RPMI8226 (cell line): Measurements from ENCODE around the gene HAGHL.

Experiments
- DNase-seq: peaks from one replicate; pipeline ENCODE4 v3.0.0-alpha.2; 2015

The HAGHL gene, protein sequence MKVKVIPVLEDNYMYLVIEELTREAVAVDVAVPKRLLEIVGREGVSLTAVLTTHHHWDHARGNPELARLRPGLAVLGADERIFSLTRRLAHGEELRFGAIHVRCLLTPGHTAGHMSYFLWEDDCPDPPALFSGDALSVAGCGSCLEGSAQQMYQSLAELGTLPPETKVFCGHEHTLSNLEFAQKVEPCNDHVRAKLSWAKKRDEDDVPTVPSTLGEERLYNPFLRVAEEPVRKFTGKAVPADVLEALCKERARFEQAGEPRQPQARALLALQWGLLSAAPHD

DNA sequence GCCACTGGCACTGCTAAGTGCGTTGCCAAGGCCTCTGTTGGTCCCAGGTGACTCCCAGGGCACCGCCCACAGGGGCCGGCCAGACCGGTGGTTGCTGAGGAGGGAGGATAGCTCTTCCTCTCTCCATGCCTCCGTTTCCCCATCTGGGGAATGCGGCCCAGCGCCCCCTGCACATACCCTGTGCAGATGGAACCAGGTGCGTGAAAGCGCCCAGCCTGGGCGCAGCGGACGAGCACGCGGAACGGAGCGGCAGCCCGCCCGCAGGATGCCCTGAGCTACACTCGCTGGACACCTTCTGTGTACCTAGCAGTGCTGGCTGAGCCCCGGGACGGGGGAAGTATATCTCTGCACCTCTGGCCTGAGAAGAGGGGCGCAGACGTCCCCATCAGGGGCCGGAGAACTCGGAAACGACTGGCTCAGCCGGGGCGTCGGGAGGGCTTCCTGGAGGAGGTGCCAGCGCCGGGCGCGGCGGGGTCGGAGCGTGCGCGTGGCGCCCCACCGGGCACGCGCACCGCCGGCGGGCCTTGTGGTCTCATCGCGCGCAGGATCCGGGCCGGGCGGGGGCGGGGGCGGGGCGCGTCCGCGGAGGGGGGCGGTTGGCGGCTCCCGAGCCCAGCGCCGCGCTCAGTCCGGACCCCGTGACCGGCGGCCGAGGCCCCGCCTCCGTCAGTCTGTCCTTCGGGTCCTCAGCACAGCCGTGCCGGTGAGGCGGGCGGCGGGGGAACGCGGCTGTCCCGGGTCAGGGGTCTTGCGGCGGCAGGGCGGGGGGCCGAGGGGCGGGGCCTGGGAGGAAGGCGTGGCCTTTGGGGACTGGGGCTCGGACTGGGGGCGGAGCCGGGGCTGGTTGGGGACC is at the start of gene HAGHL, which contains the start of gene CCDC78:
Gene HAGHL (plus strand): TSS at position 669 of the 853 bp plus-strand sequence. CDS start 404 bp downstream, outside the sequence.
Gene CCDC78 (minus strand): TSS at position 6 of the 853 bp plus-strand sequence. CDS start 76 bp downstream, outside the sequence.
- DNase-seq: peak; percentile 83

DNA sequence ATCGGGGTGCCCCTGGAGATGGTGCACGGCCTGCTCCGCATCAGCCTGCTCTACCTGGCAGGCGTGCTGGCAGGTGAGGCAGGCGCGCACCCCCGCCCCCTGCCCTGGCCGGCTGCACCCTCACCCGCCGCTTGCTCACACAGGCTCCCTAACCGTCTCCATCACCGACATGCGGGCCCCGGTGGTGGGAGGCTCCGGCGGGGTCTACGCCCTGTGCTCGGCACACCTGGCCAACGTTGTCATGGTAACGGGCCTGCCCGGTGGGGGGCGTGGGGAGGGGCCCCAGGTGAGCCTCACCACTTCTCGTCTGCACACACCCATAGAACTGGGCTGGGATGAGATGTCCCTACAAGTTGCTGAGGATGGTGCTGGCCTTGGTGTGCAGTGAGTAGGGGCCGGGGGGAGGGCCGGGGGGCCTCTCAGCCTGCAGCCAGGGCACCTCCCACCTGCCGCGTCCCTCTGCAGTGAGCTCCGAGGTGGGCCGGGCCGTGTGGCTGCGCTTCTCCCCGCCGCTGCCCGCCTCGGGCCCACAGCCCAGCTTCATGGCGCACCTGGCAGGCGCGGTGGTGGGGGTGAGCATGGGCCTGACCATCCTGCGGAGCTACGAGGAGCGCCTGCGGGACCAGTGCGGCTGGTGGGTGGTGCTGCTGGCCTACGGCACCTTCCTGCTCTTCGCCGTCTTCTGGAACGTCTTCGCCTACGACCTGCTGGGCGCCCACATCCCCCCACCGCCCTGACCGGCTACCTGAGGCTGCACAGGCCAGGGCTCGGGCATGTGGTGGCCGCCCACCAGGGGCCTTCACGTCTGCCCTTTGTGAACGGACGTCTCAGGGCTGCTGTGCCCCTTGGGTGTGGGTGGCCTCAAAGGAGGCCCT is 49.4 kb upstream of the HAGHL start:
- DNase-seq: no peak

DNA sequence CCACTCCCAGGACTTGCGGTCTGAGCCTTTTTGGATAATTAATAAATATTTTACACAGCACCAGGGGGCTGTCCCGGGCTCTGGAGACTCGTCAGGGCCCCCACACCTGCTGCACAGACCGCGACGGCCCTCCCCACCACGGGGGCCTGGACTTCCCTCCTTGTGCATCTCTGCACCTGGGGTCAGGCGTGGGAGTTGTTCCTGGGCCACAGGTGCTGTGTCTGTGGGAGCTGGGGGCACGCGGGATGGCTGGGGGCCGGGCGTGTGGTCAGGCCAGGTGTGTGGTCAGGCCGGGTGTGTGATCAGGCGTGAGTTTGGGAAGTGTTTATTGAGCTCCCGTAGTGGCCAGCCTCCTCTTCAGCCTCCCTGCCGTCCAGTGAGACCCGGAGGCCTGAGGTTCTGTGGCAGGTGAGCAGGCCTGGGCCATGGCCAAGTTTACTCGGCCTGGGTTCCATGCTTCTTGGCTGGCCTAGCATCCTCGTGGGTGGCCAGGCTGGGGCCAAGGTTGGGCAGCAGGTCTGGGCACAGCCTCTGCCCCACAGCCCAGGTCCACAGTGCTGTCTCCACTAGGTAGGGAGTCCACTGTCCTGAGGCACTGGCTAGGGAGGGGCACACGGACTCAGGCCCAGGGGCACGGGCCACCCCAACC is 48.6 kb upstream of the HAGHL start:
- peak; percentile 48 for DNase-seq

DNA sequence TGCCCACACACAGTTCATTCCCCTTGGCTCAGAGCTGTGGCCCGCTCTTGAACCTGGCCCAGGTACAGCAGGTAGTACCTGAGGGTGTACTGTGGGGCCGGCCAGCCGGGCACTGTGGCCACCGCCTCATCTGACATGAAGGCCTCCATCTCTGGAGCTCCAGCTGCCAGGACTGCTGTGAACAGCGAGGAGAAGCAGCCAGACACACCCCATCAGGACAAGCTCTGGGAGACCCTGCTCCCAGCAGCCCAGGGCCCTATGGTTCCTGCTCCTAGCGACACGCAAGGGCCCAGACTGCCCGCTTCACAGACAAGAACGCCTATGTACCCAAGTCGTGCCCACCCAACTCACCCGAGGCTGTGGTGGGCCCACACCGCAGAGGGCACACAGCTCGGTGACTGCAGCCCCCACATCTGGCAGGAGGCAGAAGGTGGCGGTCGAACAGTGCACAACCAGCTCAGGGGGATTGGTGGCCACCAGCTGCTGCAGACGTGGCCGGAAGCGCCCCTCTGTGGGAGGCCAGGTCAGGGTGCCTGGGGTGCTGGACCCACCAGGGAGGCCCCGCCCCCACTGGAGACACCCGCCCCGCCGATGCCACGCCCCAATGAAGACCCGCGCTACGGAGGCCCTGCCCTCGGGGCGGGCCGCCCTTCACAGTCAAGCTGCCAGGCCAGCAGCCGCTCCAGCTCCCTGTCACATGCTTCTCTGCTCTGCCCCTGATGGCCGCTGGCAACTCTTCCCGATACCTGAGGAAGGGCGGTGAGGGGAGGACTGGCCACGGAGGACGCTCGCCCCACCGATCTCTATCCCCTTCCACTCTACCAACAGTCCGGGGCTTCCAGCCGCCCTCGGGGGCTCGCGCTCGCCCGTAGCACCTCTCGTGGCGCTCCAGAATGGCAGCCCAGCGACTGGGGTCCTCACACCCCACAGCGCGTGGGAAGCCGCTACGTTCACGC is 47.8 kb upstream of the HAGHL start:
- DNase-seq: peak; percentile 77

DNA sequence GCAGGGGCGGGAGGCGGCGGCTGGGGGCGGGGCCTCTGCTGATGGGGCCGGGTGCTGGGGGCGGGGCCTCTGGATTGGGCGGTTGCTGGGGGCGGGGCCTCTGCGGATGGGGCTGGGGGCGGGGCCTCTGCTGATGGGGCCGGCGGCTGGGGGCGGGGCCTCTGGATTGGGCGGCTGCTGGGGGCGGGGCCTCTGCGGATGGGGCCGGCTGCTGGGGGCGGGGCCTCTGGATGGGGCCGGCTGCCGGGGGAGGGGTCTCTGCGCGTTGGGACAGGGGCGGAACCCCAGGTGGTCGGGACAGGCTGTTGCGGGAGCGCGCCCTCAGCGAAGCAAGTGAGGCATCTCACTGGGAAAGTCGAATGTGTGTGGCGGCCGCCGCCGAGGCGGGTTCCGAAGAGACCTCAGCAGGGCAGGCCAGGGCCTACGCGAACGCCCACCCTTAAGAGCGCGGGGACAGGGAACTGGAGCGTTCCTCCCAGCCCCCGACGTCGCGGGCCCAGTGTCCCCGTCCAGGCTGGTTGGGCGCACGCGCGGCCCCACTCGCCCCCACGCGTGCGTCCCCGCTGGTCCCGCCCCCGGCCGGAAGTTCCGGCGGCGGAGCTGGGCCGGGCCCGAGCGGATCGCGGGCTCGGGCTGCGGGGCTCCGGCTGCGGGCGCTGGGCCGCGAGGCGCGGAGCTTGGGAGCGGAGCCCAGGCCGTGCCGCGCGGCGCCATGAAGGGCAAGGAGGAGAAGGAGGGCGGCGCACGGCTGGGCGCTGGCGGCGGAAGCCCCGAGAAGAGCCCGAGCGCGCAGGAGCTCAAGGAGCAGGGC is 46.9 kb upstream of the HAGHL start, which contains the start of gene STUB1:
Gene STUB1 (plus strand): TSS at position 597 of the 811 bp plus-strand sequence. CDS start 116 bp downstream, at position 713.
- peak; percentile 93 for DNase-seq

DNA sequence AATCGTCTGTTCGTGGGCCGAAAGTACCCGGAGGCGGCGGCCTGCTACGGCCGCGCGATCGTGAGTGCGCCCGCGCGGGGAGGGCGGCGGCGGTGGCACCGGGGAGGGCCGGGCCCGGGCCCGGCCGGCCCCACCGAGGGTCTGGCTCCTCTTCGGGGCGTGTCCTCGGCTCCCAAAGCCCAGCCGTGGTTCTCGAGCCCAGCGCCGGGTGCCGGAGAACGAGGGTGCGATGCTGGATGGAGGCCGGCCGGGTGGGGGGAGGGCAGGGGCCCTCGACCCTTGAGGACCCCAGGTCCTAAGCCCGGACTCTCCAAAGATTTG is 46.3 kb upstream of the HAGHL start:
- DNase-seq: no peak

DNA sequence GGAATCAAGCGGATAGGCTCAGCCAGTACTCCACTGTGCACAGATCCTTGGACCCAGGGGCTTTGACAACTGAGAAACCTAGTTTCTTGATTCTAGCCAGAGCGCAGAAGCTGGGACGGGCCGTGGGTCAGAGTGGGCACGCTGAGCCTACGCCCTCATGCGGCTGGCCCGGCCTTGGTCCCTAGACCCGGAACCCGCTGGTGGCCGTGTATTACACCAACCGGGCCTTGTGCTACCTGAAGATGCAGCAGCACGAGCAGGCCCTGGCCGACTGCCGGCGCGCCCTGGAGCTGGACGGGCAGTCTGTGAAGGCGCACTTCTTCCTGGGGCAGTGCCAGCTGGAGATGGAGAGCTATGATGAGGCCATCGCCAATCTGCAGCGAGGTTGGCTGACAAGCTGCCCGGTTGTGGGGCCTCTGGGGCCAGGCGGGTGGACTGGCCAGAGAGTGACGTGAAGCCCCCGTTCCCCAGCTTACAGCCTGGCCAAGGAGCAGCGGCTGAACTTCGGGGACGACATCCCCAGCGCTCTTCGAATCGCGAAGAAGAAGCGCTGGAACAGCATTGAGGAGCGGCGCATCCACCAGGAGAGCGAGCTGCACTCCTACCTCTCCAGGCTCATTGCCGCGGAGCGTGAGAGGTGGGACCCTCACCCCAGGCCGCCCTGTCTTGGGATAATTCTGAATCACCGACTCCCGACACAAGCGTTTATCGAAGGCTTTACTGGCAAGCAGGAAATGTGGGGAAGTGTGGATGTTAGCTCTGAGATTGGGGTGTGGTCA is 45.8 kb upstream of the HAGHL start:
- peak; percentile 77 for DNase-seq

DNA sequence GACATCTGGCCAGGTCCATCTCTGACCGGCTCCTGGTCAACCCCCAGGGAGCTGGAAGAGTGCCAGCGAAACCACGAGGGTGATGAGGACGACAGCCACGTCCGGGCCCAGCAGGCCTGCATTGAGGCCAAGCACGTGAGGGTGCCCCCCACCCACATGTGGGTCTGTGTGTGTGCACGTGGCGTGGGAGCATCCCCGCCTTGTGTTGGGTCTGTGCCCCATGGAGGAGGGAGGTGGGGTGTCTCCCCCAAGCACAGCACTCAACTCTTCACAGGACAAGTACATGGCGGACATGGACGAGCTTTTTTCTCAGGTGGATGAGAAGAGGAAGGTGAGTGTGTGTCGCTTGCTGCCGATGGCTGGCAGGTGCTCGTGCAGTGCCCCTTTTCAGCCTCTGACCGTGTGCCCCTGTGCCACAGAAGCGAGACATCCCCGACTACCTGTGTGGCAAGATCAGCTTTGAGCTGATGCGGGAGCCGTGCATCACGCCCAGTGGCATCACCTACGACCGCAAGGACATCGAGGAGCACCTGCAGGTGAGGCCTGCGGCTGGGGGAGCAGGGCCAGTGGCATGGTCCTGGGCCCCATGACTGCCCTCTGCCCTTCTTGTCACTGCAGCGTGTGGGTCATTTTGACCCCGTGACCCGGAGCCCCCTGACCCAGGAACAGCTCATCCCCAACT is 45.0 kb upstream of the HAGHL start:
- no peak for DNase-seq

DNA sequence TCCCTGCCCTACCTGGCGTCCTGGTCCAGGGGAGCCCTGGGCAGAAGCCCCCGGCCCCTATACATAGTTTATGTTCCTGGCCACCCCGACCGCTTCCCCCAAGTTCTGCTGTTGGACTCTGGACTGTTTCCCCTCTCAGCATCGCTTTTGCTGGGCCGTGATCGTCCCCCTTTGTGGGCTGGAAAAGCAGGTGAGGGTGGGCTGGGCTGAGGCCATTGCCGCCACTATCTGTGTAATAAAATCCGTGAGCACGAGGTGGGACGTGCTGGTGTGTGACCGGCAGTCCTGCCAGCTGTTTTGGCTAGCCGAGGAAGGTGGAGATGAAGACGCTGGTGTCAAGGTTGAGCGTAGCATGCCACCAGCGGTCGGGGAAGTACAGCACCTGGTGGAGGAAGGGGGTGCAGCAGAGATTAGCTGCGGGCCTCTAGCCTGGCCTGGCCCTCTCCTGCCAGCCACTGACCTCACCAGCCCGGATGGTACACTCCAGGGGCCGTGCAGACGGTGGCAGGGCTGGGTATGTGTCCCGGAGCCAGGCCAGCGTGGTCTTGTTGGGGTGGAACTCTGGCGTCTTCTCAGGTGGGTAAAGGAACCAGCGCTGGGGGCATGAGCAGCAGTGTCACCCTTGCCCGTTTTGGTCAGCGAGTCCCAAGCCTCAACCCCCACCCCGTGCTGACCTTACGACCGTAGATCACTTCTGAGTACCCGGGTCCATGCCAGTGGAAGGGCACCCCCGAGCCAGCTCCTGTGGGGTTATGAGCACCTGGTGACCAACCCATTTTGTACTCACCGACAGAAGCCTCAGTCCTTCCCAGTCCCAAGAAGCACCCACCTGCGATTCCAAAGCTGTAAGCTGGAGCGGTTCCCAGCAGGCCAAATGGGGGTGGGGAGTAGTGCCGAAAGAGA is 44.2 kb upstream of the HAGHL start:
- no peak for DNase-seq

DNA sequence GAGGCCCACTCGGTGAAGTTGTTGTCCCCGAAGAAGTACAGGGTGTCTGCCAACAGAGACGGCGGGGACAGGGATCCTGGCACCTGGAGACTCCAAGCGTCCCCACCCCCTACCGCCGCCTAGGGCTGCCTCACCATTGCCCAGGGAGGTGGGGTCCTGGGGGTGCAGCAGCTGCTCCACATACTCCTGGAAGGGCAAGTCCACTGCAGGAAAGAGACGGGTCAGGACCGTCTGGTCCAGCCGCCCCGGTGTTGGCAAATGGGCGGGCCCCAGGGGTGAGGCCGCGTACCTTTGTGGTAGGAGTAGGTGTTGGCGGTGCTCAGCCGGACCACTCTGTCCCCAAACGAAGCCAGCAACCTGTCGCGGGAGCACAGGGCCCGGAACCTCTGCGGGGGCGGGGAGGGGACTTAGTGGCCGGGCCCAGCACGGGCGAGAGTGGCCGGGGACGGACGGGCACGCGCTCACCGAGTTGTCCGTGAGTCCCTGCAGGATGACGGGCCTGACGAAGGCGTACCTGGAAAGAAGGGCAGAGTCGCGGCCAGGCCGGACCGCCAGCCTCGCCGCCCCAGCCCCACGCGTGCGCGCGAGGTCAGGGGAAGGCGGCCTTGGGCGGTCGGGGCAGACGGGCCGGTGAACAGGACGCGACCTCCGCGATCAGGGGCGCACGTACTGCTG is 43.4 kb upstream of the HAGHL start:
- peak; percentile 36 for DNase-seq

DNA sequence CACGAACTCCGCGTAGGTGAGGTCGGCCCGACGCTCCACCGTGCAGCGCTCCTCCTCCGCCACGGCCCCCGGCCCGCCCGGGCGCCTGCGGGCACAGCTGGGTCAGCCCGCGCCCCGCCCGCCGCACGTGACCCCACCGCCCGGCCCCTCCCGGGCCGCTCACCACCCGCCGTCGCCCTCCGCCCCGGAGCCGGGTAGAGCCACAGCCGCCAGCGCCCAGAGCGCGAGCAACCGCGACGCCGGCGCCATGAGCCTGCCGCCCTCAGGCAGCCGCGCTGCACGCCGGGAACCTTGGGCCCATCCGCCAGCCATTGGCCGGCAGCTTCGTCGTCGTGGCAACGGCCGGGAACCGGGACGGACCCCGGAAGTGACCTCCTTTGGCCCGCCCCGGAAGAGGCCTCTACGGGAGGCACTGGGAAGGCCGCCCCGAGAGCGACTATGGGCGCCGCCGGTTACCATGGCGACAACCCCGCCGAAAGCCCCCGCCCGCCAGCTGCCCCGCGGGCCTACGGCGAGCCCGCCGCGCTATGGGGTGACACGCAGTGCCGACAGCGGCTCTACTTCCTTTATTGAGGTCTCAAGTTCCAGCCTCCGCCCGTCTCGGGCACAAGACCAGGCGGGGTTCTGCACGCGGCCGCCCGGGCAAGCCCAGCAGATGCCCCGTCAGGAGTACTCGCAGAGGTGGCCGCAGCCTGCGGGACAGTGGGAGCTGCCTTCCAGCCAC is 42.7 kb upstream of the HAGHL start, which contains the start of gene JMJD8:
Gene JMJD8 (minus strand): TSS at position 264 of the 724 bp plus-strand sequence. CDS start 15 bp downstream, at position 249.
- DNase-seq: peak; percentile 100

DNA sequence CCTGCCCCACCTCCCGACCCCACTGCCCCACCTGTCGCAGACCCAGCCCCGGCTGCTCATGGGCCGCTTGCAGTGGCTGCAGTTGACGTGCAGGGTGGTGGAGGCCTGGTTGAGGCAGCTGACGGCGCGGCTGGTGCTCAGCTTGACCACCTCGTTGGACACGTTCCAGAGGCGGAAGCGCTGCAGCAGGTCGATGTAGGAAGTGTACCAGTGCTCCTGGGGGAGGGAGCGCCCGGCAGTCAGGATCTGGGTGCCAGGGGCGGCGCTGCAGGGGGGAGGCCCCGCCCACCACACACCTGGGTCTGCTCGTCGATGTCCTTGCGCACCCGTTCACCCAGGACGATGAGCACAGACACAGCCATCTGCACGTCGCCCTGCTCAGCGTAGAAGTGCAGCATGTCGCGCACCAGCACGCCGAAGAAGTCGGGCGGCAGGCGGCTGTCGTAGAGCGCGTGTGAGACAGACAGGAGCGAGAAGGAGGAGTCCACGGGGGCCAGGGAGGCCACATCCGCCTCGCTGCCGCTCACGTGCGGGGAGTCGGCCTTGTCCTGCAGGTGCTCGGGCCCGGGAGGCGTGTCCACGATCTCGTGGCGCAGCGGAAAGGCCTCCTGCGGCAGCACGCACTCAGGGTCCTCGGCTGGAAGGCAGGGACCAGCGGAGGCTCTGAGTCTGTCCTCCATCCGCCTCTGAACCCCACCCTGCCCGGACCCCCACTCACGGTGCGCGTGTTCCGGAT is 41.8 kb upstream of the HAGHL start:
- no peak for DNase-seq

DNA sequence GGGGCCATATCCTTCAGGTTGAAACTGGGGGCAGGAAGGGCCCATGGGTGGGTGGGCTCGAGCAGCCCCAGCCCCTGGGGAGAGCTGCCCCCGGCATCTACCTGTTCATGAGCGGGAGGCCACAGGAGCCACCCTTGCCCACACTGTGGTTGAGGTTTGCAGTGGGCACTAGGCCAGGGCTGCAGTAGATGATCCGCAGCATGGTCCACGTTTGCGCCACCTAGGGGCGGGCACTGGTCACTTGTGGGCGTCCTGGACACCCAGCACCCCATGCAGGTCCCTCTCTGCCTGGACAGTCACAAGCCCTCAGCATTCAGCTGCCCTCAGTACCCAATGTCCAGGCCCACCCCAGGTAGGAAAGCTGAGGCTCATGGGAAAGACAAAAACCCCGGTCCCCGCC is 40.9 kb upstream of the HAGHL start:
- no peak for DNase-seq

DNA sequence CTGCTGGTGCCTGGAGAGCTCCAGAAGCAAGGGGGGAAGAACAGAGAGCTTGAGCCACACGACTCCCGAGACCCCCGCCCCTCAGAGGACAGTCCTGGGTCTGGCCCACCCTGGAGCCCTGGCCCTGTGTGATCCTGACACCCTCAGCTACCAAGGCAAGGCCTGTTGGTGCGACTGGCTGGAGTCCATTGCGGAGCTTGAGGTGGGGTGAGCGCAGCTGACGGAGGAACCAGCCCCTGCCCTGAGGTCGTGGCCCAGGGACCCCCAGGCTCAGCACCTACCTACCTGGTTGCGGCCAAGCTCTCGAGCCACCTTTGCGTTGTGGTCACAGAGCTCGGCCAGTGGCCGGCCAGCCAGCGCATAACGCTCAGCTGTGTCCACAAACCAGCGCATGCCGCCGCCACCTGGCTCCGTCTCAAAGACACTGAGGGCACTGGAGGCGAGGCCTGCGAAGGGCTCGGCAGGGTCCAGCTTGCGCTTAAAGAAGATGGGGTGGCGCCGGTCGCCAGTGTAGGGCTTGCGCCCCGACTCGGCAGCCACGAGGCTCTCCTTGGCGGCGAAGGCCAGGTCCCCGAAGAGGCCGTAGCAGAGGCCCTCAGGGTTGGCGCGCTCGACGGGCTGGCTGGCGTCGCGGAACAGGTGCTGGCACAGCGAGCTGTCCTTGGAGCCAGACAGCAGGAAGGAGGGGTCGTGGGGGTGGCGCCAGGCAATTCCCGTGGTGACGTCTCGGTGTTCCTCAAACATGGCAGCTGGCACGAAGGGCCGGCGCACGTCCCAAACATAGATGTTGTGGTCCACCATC is 40.2 kb upstream of the HAGHL start:
- DNase-seq: peak; percentile 3

DNA sequence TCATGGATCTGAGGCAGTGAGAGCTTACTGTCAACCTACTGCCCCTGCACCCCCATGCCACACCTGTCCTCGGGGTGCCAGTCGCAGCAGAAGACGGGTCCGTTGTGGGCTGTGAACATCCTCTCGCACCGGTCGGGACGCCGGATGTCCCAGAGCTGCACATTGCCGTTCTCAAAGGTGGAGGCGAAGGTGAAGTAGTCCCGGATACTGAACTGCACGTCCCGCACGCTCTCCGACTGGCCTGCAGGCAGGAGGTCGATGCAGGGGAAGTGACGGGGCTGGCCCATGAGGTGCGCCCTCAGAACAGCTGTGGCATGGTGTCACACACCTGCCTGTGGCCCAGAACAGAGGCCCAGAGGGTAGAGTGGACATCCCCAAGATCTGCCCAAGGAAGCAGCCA is 39.4 kb upstream of the HAGHL start:
- no peak for DNase-seq
